HG03521 (cell line): ENCODE measurements around the gene OR1Q1.
"Not testable (repeated sequence)": the region's sequence is repeated elsewhere in the genome, so short reads cannot be mapped to it uniquely, and the experiment has no call there.

ENCODE experiments used
- ATAC-seq: cut with Tn5 transposase; IDR thresholded peaks from one replicate; pipeline ENCODE4 v1.9.1; 2021; ENCODE audit warnings: mild to moderate bottlenecking, moderate library complexity; ENCODE audit not compliant: unreplicated experiment

OR1Q1 gene, protein sequence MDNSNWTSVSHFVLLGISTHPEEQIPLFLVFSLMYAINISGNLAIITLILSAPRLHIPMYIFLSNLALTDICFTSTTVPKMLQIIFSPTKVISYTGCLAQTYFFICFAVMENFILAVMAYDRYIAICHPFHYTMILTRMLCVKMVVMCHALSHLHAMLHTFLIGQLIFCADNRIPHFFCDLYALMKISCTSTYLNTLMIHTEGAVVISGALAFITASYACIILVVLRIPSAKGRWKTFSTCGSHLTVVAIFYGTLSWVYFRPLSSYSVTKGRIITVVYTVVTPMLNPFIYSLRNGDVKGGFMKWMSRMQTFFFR

DNA sequence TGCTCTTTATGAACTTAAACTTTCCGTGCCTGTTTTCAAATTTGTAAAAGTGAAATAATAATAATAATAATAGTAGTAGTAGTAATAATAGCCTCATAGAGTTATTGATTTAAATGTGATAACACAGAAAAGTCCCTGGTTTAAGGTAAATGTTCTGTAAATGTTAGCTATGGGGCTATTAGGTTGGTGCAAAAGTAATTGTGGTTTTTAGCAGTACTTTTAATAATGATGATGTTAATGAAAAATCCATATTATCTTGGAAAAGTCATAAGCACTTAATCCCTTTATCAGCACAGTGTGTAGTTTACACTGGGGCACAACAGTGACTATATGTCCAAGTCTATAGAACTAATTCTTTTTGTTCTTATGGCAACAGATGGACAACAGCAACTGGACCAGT lies at the start of gene OR1Q1:
TSS of gene OR1Q1 (plus strand) at position 377 of the 400 bp plus-strand sequence. CDS start at position 377, 0 bp downstream.
- no peak for ATAC-seq

DNA sequence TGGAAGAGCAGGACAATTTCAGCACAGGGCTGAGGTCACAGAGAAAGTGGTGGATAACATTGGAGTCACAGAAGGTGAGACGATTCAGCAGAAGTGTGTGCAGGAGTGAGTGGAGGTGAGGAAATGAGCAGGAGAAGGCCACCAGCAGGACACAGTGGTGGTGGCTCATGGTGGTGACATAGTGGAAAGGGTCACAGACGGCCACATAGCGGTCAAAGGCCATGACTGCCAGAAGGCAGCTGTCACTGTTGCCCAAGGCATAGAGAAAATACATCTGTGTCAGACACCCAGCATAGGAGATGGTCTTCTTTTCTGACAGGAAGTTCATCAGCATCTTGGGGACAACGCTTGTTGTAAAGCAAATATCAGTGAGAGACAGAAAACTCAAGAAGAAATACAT lies 46.6 kb upstream of the OR1Q1 start:
- no peak for ATAC-seq

DNA sequence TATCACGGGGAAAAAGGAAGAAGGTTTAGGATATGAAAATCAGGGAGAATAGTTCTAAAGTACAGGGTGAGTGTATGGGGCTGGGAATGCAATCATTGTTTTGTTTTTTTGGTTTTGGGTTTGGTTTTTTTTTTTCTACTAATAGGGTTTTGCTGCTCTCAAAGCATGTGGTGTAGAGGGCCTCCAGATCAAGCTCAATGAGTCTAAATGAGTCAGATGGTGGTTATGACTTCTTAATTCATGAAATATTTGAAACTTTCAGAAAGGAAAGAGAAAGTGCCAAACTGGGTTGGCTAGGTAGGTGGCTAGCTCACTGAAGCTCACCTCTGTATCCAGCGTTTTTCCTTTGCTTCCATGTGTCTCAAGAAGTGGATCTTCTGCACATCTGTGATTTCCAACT lies 42.1 kb upstream of the OR1Q1 start:
- ATAC-seq = no peak

DNA sequence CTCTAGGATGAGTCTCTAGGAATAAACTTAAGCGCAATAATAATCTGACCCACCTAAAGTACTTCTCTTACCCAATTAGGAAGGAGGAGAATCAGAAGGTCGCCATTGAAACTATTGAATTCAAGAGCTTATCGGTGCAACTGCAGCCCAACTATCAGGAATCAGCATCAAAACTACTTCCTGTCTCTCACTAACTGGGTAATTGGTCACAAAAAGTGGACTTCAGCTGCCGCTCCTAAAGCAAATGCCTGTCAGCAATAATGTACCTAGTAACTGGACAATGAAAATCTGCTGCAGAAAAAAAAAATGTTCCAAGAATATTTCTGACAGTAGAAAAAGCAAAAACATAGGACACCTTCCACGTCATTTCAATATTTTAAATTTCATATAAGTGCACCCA lies 34.7 kb upstream of the OR1Q1 start:
- ATAC-seq = no peak

DNA sequence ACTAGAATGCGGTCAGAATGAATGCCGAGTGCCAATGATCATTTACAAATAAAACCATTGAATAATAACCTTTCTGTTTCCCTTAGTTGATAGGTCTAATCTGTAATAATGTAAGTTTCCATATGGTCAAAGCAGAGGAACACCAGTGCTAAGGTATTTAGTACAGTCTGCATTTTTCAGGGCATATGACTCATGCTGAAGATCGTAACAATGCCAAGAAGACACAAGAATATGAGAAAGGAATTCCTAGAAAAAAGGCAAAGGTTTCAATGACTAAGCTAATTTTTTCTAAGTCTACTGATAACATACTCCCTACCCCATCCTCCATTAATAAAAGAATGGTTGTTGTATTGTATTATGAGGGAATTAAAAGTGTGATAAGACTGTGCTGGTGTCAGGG lies 34.2 kb upstream of the OR1Q1 start:
- ATAC-seq = no peak

DNA sequence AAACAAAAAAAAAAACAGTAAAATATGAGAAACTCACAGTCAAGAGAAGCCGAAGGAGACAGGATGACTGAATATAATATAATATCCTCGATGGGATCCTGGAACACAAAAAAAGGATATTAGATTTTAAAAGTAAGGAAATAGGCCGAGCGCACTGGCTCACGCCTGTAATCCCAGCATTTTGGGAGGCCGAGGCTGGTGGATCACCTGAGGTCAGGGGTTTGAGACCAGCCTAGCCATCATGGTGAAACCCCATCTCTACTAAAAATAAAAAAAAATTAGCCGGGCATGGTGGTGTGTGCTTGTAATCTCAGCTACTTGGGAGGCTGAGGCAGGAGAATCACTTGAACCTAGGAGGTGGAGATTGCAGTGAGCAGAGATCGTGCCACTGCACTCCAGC lies 31.3 kb upstream of the OR1Q1 start, which contains the start of gene OR1L8:
TSS of gene OR1L8 (minus strand) at position 101 of the 400 bp plus-strand sequence. CDS start 14,907 bp downstream, outside the sequence.
- ATAC-seq = not testable (repeated sequence)

DNA sequence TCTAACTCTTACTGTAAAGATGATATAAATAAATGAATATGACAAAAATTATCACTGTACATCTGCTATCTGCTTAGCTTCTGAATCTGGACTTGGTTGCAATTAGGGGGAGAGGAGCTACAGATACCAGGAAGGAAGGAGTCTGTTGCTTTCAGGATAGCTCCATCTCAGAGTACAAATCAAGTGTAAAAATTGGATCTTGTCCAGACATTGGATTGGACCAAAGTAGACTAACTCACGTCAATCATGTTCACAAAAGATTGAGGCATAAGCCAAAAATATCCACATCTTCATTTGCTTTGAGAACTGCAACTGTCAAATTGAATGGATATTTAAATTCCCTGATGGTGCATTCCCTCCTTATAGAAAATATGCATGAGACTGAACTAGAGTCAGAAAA lies 8.8 kb upstream of the OR1Q1 start:
- no peak for ATAC-seq

DNA sequence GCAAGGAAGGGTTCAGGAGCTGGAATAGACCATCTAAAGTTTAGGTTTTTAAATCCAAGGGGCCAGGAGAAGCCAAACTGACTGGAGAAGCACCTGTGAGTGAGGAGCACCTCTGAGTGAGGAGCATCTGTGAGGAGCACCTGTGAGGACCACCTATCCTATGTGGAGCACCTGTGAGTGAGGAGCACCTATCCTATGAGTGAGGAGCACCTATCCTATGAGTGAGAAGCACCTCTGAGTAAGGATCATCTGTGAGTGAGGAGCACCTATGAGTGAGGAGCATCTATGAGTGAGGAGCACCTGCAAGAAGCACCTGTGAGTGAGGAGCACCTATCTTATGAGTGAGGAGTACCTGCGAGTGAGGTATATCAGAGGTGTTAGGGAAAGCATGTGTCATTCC lies 8.0 kb upstream of the OR1Q1 start:
- no peak for ATAC-seq

DNA sequence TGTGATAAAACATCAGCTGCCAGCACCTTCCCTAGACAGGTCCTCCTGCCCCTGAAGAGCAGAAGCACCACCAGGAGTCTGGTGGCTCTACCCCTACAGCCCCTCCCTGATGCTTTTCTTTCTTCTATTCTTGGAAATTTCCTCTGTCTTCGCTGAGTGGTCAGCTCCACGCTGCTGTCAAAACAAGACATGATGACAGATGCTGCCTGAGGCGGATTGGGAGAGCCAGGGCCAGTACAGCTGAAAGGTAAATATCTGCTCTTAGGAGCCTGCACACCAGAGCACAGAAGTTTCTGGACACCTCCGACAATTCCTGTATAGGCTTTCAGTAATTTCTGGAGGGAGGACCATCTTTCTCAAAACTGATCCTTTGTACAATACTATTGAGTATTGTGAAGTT lies 4.7 kb upstream of the OR1Q1 start:
- ATAC-seq = no peak

DNA sequence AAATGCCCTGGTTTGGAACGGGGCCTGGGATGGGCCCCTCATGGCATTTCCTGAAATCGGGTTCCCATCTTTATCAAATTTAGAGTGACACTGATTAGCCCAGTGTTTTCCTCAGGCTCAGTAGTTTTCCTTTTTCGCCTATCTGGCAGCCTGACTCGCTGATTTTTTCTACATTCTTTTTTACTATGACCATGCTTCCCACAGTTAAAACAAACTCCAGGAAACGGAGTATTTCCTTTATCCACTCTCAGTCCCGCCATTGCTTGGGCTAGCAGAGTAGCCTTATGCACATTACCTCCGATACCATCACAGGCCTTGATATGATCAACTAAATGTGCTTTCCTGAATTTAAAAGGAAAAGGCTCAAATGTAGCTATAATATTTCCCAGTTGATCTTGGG lies 5.5 kb downstream of the OR1Q1 start:
- ATAC-seq = no peak

DNA sequence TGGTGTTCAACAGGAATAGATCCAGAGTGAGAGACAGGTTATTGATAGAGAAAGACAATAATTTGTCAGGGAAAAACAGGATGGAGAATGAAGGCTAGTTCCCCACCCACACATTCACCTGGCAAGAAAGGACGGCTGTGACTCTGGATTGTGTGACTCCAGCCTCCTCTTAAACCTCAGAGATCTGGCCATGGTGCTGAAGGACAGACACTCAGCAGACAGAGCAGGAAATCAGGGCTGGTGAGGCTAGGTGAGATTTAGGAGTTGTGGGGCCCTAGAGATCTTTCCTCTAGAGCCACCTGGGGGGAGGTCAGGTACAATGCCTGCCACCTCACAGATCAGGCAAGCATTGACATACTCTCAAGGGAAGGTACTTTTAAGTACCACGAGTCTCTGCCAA lies 27.7 kb downstream of the OR1Q1 start:
- ATAC-seq = no peak

DNA sequence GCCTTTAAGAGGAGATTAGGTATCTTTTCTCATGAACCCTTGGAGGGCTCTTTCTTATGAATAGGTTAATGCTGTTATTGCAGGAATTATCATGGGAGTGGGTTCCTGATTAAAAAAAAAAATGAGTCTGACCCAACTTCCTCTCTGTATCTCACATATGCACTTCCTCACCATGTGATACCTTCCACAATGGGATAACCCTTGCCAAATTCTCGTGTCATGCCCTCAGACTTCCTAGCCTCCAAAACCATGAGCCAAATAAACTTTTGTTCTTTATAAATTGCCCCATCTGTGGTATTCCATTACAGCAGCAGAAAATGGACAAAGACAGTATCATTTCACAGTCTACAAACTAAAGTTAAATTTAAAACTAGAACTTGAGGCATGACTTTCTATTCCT lies 41.8 kb downstream of the OR1Q1 start:
- no peak for ATAC-seq

DNA sequence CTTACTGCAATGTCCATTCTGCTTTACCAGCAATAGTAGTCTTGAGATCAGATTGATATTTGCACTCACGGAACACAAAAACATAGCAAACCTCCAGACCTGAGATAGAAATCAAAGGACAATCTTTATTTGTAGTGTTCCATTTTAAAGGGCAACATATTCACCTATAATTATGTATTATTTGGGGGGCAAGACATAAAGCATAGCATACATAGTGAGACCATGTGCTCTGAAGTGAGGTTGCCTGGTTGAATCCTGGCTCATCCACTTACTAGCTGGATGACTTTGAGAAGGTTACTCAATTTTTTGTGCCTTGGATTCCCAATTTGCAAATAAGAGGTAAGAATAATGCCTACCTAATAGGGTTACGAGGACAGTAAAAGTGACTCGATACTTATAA lies 43.0 kb downstream of the OR1Q1 start, which contains the start of gene OR1B1:
TSS of gene OR1B1 (minus strand) at position 101 of the 400 bp plus-strand sequence.
- no peak for ATAC-seq

DNA sequence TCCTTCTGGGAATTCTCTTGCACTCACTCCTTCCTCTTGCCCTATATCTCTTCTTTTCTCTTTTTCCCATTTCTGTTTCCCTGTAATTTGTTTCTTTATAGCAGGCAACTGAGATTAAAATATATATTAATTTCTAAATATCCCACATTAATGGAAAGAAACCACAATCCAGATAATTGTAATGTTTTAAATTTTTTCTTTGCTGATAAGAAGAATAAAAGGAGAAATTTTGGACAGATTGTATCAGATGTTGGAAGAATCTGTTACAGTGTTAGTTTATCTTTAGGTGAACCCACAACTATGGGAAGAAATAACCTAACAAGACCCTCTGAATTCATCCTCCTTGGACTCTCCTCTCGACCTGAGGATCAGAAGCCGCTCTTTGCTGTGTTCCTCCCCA lies 46.9 kb downstream of the OR1Q1 start, which contains the start of gene OR1L1:
TSS of gene OR1L1 (plus strand) at position 301 of the 400 bp plus-strand sequence. CDS start at position 301, 0 bp downstream.
- ATAC-seq = no peak
